ENCODE results near the gene RAD51B.

The RAD51B gene

DNA sequence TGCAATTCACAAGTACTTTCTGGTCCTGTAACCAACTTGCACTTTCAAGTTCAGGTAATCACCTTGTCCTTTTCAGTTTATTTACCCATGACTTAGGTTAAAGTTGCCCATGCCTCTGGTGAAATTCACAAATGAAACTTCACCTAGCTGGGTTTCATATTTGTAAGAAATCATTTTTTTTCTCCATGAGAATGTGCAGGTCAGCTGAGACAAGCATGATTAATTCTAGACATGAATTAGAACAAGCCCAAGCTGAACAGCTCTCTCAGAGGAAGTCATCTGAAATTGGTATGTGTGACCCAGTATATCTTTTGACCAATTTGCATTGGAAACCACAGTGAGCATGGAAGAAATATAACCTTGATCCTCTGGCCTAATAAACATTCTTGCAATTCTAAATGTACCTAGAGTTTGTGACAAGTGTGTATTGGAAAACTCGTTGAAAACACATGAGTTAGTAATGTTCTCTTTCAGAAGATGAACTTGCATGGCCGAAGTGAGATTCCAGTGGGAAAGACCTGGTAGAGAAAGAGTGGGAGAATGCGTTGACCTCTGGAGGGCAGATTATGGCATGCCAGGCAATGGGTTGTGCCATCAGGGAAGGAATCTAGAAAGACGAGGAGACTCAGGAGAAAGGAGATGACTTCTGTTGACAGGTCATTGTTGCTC, 486.8 kb downstream of the RAD51B start:
- Histone ChIP-seq H3K36me3 (ENCODE audit: control insufficient read depth, insufficient read depth, low read length) (no peaks in the 10 kb centered on the region), H3K4me3 (replicated peaks; ENCODE audit: low read depth, low read length) (no peak overlapping the region), H3K27me3 (replicated peaks; ENCODE audit: control insufficient read depth, insufficient read depth, low read length) (no peaks in the 10 kb centered on the region)
- TF ChIP-seq CTCF (IDR thresholded peaks at IDR 0.05; ENCODE audit: insufficient read depth, low read length, poor library complexity, severe bottlenecking): peak; percentile 6
- DNase-seq (ENCODE audit: extremely low read depth, insufficient read length): peak; percentile 77

GRCh38 chr14:68306934-68307789, 487.6 kb downstream of the RAD51B start:
- no peaks in the 10 kb centered on the region for H3K36me3 ChIP-seq (ENCODE audit: control insufficient read depth, insufficient read depth, low read length)
- TF ChIP-seq CTCF (IDR thresholded peaks at IDR 0.05; ENCODE audit: insufficient read depth, low read length, poor library complexity, severe bottlenecking): no peak
- no peaks in the 10 kb centered on the region for H3K27me3 ChIP-seq (replicated peaks; ENCODE audit: control insufficient read depth, insufficient read depth, low read length)
- DNase-seq (ENCODE audit: extremely low read depth, insufficient read length): no peak
- no peak overlapping the region for H3K4me3 ChIP-seq (replicated peaks; ENCODE audit: low read depth, low read length)

DNA sequence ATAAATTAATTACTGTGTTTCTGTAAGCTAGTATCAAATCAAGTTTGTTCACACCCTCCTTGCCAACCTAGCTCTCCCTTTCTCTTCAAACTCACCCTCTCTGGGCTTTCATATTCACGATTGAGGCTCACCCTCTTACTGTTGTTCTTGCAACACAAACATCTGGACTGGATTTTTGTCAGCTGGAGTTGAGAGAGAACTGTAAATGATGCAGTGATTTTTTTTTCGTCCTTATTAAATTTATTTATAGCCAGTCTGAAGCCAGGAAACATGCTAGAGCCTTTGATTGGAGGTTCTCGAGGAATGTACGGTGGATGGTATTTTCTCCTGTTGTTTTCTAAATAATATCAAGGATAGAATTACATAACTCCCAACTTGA, 488.2 kb downstream of the RAD51B start:
- DNase-seq (ENCODE audit: extremely low read depth, insufficient read length): no peak
- Histone ChIP-seq H3K27me3 (replicated peaks; ENCODE audit: control insufficient read depth, insufficient read depth, low read length) (no peaks in the 10 kb centered on the region), H3K36me3 (ENCODE audit: control insufficient read depth, insufficient read depth, low read length) (no peaks in the 10 kb centered on the region), H3K4me3 (replicated peaks; ENCODE audit: low read depth, low read length) (no peak overlapping the region)
- TF ChIP-seq CTCF (IDR thresholded peaks at IDR 0.05; ENCODE audit: insufficient read depth, low read length, poor library complexity, severe bottlenecking): no peak

GRCh38 chr14:68308726-68309520, 489.3 kb downstream of the RAD51B start:
- DNase-seq (ENCODE audit: extremely low read depth, insufficient read length): no peak
- no peak overlapping the region for H3K4me3 ChIP-seq (replicated peaks; ENCODE audit: low read depth, low read length)
- no peaks in the 10 kb centered on the region for H3K27me3 ChIP-seq (replicated peaks; ENCODE audit: control insufficient read depth, insufficient read depth, low read length)
- no peaks in the 10 kb centered on the region for H3K36me3 ChIP-seq (ENCODE audit: control insufficient read depth, insufficient read depth, low read length)
- TF ChIP-seq CTCF (IDR thresholded peaks at IDR 0.05; ENCODE audit: insufficient read depth, low read length, poor library complexity, severe bottlenecking): no peak

DNA sequence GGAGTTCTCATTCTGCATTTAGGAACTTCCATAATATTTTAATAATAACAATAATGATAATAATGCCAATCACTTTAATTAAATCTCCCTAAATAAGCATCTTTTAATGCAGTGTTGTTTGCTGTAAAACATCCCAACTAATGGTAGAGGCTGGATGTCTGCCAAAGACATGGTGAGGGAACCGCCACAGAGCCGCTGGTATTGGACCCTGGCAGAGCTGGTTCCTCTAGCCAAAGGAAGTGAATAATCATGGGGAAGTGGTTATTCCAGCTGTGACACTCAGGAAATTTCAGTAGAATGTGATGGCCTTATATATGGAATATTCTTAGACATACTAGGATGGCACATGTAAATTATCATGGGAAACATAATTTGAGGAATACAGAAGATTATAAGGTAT, 490.0 kb downstream of the RAD51B start:
- no peak overlapping the region for H3K4me3 ChIP-seq (replicated peaks; ENCODE audit: low read depth, low read length)
- TF ChIP-seq CTCF (IDR thresholded peaks at IDR 0.05; ENCODE audit: insufficient read depth, low read length, poor library complexity, severe bottlenecking): no peak
- DNase-seq (ENCODE audit: extremely low read depth, insufficient read length): no peak
- H3K27me3 ChIP-seq (replicated peaks; ENCODE audit: control insufficient read depth, insufficient read depth, low read length): no peaks in the 10 kb centered on the region
- H3K36me3 ChIP-seq (ENCODE audit: control insufficient read depth, insufficient read depth, low read length): no peaks in the 10 kb centered on the region
